ENCODE results near the gene LORICRIN.
A peak's percentile ranks its signal among the peaks of the same experiment; 100 is the strongest.

DNA sequence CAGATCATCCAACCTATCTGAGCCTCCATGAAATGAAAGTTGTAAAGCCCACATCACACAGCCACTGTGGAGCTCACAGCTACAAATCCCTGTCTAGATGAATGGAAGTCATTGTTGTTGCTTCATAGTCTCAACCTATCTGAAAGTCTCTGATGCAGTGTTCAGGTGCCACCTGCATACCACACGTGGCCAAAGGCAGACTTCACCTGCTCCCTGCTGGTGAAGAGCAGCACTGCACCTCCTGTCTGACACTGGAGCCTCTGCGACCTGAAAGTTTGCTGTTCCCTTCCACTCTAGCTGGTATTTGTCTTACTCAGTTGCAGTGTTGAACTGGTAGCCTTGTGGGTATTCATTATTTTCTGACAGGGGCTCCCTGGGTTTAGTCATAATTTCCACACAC lies 18.4 kb downstream of the LORICRIN start:
- TF ChIP-seq POLR2A (IDR thresholded peaks at IDR 0.05) = no peak
- TF ChIP-seq, protein P1, sequence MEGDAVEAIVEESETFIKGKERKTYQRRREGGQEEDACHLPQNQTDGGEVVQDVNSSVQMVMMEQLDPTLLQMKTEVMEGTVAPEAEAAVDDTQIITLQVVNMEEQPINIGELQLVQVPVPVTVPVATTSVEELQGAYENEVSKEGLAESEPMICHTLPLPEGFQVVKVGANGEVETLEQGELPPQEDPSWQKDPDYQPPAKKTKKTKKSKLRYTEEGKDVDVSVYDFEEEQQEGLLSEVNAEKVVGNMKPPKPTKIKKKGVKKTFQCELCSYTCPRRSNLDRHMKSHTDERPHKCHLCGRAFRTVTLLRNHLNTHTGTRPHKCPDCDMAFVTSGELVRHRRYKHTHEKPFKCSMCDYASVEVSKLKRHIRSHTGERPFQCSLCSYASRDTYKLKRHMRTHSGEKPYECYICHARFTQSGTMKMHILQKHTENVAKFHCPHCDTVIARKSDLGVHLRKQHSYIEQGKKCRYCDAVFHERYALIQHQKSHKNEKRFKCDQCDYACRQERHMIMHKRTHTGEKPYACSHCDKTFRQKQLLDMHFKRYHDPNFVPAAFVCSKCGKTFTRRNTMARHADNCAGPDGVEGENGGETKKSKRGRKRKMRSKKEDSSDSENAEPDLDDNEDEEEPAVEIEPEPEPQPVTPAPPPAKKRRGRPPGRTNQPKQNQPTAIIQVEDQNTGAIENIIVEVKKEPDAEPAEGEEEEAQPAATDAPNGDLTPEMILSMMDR (IDR thresholded peaks at IDR 0.05) = peak in 1 of 5 experiments; percentile 24

All from tibial nerve (tissue), 3 donors.